Activated naive CD4-positive, alpha-beta T cell (primary cell): Measurements from ENCODE around the gene ARHGEF35.
"Not testable (repeated sequence)": the region's sequence is repeated elsewhere in the genome, so short reads cannot be mapped to it uniquely, and the experiment has no call there.

Experiments
- DNase-seq, 4 experiments: peaks; one replicate each; lab custom pipeline; 2025; lab: John Stamatoyannopoulos, UW

The ARHGEF35 gene

DNA sequence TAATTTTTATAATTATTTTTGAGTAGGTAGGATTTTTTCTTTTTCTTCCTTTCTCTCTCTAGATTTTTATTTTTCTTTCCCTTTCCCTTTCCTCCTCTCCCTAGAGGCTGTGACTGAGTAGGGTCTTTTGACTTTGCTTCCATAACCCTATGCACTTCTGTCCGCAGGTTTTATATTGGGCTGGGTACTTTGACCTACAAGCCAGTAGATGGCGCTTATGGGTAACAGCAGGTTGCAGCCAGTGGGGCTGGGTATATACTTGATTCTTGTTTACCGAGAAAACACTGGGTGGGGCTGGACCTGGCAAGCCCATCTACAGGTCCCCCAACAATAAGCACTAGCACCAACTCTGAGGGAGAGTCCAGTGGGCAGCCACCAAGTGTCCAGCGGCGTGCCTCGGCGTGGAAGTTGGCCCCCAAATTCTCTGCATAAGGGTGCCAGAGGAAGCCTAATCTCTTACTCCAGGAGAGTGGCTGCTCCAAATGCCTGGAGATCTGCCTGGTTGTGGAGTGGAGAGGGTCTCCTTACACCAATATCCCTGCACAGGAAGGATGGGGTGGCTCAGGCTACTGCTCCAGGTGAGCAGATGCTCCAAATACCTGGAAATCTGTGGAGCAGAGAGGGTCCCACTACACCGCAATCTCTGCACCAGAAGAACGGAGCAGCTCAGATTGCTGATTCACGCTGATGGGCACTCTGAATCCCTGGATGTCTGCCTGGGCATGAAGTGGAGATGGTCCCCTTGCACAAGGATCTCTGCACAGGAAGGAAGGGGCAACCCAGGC is 17.1 kb downstream of the ARHGEF35 start:
- not testable (repeated sequence) for DNase-seq

DNA sequence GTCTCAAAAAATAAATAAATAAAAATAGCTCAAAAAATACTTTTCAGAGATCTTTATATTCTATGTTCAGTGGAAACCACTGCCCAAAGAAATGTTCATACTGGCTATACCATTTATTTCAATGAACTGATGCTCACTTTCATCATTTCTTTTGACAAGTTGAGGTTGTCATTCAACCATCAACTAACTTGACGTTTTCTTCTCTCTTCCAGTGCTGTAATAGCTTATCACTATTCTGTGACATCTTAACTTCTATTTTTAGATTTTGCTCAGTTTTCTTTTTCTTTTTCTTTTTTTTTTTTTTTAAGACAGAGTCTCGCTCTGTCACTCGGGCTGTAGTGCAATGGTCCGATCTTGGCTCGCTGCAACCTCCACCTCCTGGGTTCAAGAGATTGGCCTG is 21.0 kb downstream of the ARHGEF35 start:
- no peak for DNase-seq

DNA sequence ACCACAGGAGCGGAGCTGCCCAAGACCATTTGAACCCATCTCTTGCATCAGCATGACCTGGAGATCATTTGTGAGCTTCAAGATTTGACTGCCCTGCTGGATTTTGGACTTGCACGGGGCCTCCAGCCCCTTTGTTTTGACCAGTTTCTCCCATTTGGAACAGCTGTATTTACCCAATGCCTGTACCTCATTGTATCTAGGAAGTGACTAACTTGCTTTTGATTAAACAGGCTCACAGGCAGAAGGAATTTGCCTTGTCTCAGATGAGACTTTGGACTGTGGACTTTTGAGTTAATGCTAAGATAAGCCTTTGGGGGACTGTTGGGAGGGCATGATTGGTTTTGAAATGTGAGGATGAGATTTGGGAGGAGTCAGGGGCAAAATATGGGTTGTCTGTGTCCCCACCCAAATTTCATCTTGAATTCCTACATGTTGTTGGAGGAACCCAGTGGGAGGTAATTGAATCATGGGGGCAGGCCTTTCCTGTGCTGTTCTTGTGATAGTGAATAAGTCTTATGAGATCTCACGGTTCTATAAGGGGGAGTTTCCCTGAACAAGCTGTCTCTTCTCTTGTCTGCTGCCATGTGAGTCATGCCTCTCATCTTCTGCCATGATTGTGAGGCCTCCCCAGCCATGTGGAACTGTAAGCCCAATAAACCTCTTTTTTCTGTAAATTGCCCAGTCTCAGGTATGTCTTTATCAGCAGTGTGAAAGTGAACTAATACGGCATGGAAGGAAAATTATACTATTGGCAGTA is 23.9 kb downstream of the ARHGEF35 start:
- not testable (repeated sequence) for DNase-seq

DNA sequence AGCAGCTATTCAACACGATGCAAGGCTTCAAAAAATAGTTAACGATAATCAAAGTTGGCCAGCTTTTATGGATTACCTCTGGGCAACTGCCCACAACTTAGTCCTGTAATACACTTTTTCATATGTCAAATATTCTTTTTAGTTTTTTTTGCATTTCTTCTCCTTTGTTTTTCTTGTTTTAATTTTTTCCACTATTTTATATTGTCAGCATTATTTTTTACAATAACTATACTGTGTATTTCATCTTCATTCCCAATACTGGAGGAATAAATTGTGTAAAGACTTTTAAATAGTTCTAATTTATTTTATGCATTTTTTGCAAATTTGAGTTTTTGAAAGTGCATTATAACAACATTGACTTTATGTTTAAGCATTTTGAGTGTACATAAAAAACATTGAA is 30.8 kb downstream of the ARHGEF35 start:
- DNase-seq, result no peak

DNA sequence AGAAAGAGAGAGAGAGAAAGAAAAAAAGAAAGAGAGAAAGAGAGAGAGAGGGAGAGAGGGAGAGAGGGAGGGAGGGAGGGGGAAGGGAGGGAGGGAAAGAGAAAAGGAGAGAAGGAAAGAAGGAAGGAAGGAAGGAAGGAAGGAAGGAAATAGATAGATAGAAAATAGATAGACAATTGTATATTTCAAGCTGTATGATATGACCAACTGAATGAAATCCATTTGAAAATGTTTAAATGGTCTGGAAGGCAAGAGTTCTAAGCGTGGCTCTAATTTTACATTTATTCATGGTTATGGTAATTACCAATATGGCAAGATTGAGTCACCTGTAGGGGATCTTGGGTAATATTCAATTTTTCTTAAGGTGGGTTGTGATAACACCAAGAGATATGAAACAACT is 36.8 kb downstream of the ARHGEF35 start:
- no peak for DNase-seq

DNA sequence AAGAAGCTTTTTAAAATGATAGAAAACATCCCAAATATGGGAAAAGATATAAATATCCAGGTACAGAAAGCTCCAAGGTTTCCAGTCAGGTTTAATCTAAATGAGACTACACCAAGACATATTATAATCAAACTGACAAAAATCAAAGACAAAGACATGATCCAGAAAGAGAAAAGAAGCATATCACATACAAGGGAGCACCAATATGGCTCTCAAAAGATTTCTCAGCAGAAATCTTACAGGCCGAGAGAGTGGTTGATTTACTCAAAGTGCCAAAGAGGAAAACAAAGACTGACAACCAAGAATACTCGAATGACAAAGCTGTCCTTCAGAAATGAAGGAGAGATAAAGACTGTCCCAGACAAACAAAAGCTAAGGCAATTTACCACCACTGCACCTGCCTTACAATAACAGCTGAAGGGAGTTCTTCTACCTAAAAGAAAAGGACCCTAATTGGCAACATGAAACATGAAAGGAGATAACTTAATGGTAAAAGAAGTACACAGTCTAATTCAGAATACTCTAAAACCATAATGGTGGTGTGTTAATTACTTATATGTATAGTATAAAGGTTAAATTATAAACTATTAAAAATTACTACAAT is 47.3 kb downstream of the ARHGEF35 start:
- DNase-seq, result no peak

DNA sequence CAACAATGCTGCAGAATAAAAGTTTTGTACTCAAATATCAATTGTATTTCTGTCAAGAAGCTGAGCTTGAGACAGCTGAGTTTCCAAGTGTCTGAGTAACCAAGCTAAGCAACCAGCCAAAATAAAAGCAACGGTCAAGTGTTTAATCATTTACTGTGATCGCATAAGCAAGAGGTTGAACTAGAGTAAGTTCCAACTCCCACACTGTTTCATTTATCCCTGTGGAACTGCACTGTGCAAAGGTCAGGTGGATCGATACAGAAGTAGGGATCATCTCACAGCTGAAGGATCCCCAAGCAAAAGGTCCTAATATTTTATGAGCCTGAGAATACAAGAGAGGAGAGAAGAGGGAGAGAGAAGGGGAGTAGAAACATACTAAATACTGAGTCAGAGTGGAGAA is 51.2 kb downstream of the ARHGEF35 start:
- DNase-seq, result no peak

DNA sequence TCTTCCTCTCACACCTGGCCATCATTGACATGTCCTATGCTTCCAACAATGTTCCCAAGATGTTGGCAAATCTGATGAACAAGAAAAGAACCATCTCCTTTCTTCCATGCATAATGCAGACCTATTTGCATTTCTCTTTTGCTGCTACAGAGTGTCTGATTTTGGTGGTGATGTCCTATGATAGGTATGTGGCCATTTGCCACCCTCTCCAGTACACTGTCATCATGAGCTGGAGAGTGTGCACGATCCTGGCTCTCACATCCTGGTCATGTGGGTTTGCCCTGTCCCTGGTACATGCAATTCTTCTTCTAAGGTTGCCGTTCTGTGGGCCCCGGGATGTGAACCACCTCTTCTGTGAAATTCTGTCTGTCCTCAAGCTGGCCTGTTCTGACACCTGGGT is 53.4 kb downstream of the ARHGEF35 start:
- DNase-seq, result no peak

DNA sequence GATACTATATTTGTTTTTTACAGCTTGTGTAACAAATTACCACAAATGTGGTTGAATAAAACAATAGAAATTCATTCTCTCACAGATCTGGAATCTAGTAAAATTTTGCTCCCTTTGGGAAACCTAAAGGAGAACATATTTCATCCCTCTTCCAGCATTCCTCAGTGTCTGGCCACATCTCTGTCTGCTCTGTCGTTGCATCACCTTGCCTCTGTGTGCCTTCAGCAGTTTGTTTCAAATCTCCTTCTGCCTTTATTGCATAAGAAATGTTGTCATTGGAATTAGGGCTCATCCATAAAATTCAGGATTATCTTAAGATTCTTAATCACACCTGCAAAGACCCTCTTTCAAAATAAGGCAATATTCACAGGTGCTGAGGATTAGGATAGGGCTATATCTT is 58.1 kb downstream of the ARHGEF35 start:
- no peak for DNase-seq
